ENCODE results near the gene DECR2.

GRCh38 chr16:410516-411178 is 9.0 kb downstream of the DECR2 start:
- TF ChIP-seq CTCF (IDR thresholded peaks at IDR 0.05) (no peak), POLR2A (IDR thresholded peaks at IDR 0.05) (peak in 1 of 2 donors; percentile 15)

All from adrenal gland (tissue), 5 donors.